IMR-90 (cell line): ENCODE results near the gene FBXW8. TPM values are rescaled to one million over a fixed set of nuclear protein-coding genes. Genes with fewer than 3 reads are reported as not detected.
A peak's percentile ranks its signal among the peaks of the same experiment; 100 is the strongest.

Experiments
- ATAC-seq: fragments of 200-7000 bp; cut with Tn5 transposase; 2 replicates; pipeline ENCODE4 v1.9.1; 2020; ENCODE audit warnings: low read depth, mild to moderate bottlenecking, moderate library complexity
- BruUV-seq: library from RNA; stranded (reverse); fragments of 400-500 nt; replicated peaks from 2 replicates; lab custom pipeline; 2021; lab: Mats Ljungman, UMichigan
- CTCF ChIA-PET: fragments of 300-600 bp; formaldehyde crosslinking; extraction: SDS; loops from one replicate; lab custom pipeline; 2021; ENCODE audit warnings: antibody characterized with exemption; lab: Yijun Ruan, JAX
- POLR2A ChIA-PET: fragments of 300-600 bp; sonication (Branson Sonifier 250); formaldehyde crosslinking; loops from one replicate; lab custom pipeline; 2022; ENCODE audit warnings: antibody characterized with exemption; ENCODE audit not compliant: unreplicated experiment; lab: Charles Lee
- DNase-seq: peaks from one replicate; pipeline ENCODE4 v3.0.0; 2013
- H2AFZ ChIP-seq: replicated peaks from 2 replicates; pipeline ENCODE3; 2013; ENCODE audit warnings: low read length, mild to moderate bottlenecking; ENCODE audit not compliant: poor library complexity
- H2AK5ac ChIP-seq: 2 replicates; pipeline ENCODE4 v1.6.1; 2013; ENCODE audit warnings: low read depth, low read length, inconsistent platforms
- H2AK9ac ChIP-seq: replicated peaks from 2 replicates; pipeline ENCODE3; 2013; ENCODE audit warnings: mild to moderate bottlenecking, low read depth, low read length, moderate library complexity; ENCODE audit not compliant: poor library complexity
- H2BK120ac ChIP-seq: 2 replicates; pipeline ENCODE4 v1.6.1; 2013; ENCODE audit warnings: low read depth, low read length, inconsistent platforms
- H2BK15ac ChIP-seq: 3 replicates; pipeline ENCODE4 v1.6.1; 2013; ENCODE audit warnings: low read depth, low read length, inconsistent platforms
- H2BK20ac ChIP-seq: 2 replicates; pipeline ENCODE4 v1.6.1; 2013; ENCODE audit warnings: low read depth, mild to moderate bottlenecking, inconsistent platforms, low read length, moderate library complexity
- H2BK5ac ChIP-seq: 2 replicates; pipeline ENCODE4 v1.6.1; 2013; ENCODE audit warnings: mild to moderate bottlenecking, low read depth, low read length, inconsistent platforms; ENCODE audit not compliant: poor library complexity, severe bottlenecking
- H3K14ac ChIP-seq: replicated peaks from 2 replicates; pipeline ENCODE4 v1.6.1; 2013; ENCODE audit warnings: low read depth, low read length, inconsistent platforms
- H3K18ac ChIP-seq: 2 replicates; pipeline ENCODE4 v1.6.1; 2013; ENCODE audit warnings: low read depth, low read length, control low read depth
- H3K23ac ChIP-seq: 2 replicates; pipeline ENCODE4 v1.6.1; 2013; ENCODE audit warnings: low read depth, low read length, inconsistent platforms
- H3K27ac ChIP-seq: 2 replicates; pipeline ENCODE4 v1.5.1; 2013; ENCODE audit warnings: mild to moderate bottlenecking, control low read depth, low read length; ENCODE audit not compliant: insufficient read depth
- H3K27me3 ChIP-seq: 2 replicates; pipeline ENCODE4 v1.6.1; 2013; ENCODE audit warnings: low read length; ENCODE audit not compliant: control insufficient read depth, insufficient read depth
- H3K36me3 ChIP-seq: 2 replicates; pipeline ENCODE4 v1.6.1; 2013; ENCODE audit warnings: low read length, mixed read lengths; ENCODE audit not compliant: control insufficient read depth, insufficient read depth
- H3K4ac ChIP-seq: 2 replicates; pipeline ENCODE4 v1.6.1; 2013; ENCODE audit warnings: low read depth, low read length, inconsistent platforms
- H3K4me1 ChIP-seq: 2 replicates; pipeline ENCODE4 v1.6.1; 2013; ENCODE audit warnings: low read length, mixed read lengths; ENCODE audit not compliant: control insufficient read depth, insufficient read depth
- H3K4me2 ChIP-seq: 2 replicates; pipeline ENCODE4 v1.6.1; 2013; ENCODE audit warnings: low read depth, mild to moderate bottlenecking, control low read depth, low read length, moderate library complexity
- H3K4me3 ChIP-seq: 2 replicates; pipeline ENCODE4 v1.5.1; 2013; ENCODE audit warnings: low read depth, mild to moderate bottlenecking, control low read depth, low read length, moderate library complexity; ENCODE audit not compliant: insufficient read depth
- H3K56ac ChIP-seq: 2 replicates; pipeline ENCODE4 v1.6.1; 2013; ENCODE audit warnings: low read length, inconsistent platforms; ENCODE audit not compliant: insufficient read depth; ENCODE audit errors: extremely low read depth
- H3K79me1 ChIP-seq, 2 experiments: 2 replicates each; pipeline ENCODE4 v1.6.1; 2013; ENCODE audit warnings: low read length in 2 of 2, inconsistent platforms in 1 of 2, low read depth in 1 of 2
- H3K9ac ChIP-seq: 2 replicates; pipeline ENCODE4 v1.6.1; 2013; ENCODE audit warnings: low read depth, low read length, control low read depth
- H3K9me1 ChIP-seq: 2 replicates; pipeline ENCODE4 v1.6.1; 2013; ENCODE audit warnings: low read length, inconsistent platforms; ENCODE audit not compliant: insufficient read depth
- H3K9me3 ChIP-seq: 2 replicates; pipeline ENCODE4 v1.6.1; 2013; ENCODE audit warnings: low read length; ENCODE audit not compliant: control insufficient read depth, insufficient read depth
- H4K20me1 ChIP-seq: 2 replicates; pipeline ENCODE4 v1.6.1; 2013; ENCODE audit warnings: low read length, inconsistent platforms; ENCODE audit not compliant: insufficient read depth
- H4K5ac ChIP-seq: 2 replicates; pipeline ENCODE4 v1.6.1; 2013; ENCODE audit warnings: mild to moderate bottlenecking, low read depth, low read length, control low read depth
- H4K8ac ChIP-seq, 2 experiments: 2 replicates each; pipeline ENCODE4 v1.6.1; 2013; ENCODE audit warnings: low read depth in 2 of 2, low read length in 2 of 2, control low read depth in 1 of 2, inconsistent platforms in 1 of 2
- H4K91ac ChIP-seq: 2 replicates; pipeline ENCODE4 v1.6.1; 2013; ENCODE audit warnings: low read depth, low read length, inconsistent platforms; ENCODE audit not compliant: insufficient read depth
- BHLHE40 ChIP-seq: fragments of 150-350 bp; IDR thresholded peaks from 2 replicates; pipeline ENCODE4 v1.6.1; 2016; ENCODE audit warnings: mild to moderate bottlenecking, low read depth, low read length
- CEBPB ChIP-seq: IDR thresholded peaks from 2 replicates; pipeline ENCODE4 v1.6.1; 2012; ENCODE audit warnings: low read depth, low read length, improper control_type of control experiment
- CHD1 ChIP-seq: IDR thresholded peaks from 2 replicates; pipeline ENCODE4 v1.6.1; 2012; ENCODE audit warnings: low read depth, low read length, improper control_type of control experiment
- CTCF ChIP-seq: conservative IDR thresholded peaks from 2 replicates; pipeline ENCODE4 v1.5.1; 2012; ENCODE audit warnings: mild to moderate bottlenecking, low read depth, low read length, improper control_type of control experiment
- ELK1 ChIP-seq: fragments of 150-350 bp; IDR thresholded peaks from 2 replicates; pipeline ENCODE4 v1.6.1; 2016; ENCODE audit warnings: low read depth, mild to moderate bottlenecking, low read length, moderate library complexity, borderline replicate concordance
- FOS ChIP-seq: fragments of 150-350 bp; IDR thresholded peaks from 2 replicates; pipeline ENCODE4 v1.6.1; 2016; ENCODE audit warnings: low read depth, low read length
- MAFK ChIP-seq: IDR thresholded peaks from 2 replicates; pipeline ENCODE4 v1.6.1; 2012; ENCODE audit warnings: low read depth, low read length, improper control_type of control experiment
- MAZ ChIP-seq: IDR thresholded peaks from 2 replicates; pipeline ENCODE4 v1.6.1; 2012; ENCODE audit warnings: low read depth, mild to moderate bottlenecking, low read length, improper control_type of control experiment, moderate library complexity, borderline replicate concordance
- MXI1 ChIP-seq: IDR thresholded peaks from 2 replicates; pipeline ENCODE4 v1.6.1; 2012; ENCODE audit warnings: low read depth, mild to moderate bottlenecking, low read length, moderate library complexity, borderline replicate concordance
- NFE2L2 ChIP-seq: fragments of 150-350 bp; IDR thresholded peaks from 2 replicates; pipeline ENCODE4 v1.6.1; 2016; ENCODE audit warnings: low read depth, mild to moderate bottlenecking, low read length
- POLR2A ChIP-seq: IDR thresholded peaks from 2 replicates; pipeline ENCODE4 v1.6.1; 2012; ENCODE audit warnings: mild to moderate bottlenecking, low read depth, low read length
- RAD21 ChIP-seq: IDR thresholded peaks from 2 replicates; pipeline ENCODE4 v1.6.1; 2012; ENCODE audit warnings: low read length, improper control_type of control experiment
- RCOR1 ChIP-seq: IDR thresholded peaks from 2 replicates; pipeline ENCODE4 v1.6.1; 2012; ENCODE audit warnings: mild to moderate bottlenecking, low read length, improper control_type of control experiment; ENCODE audit not compliant: insufficient replicate concordance
- RFX5 ChIP-seq: IDR thresholded peaks from 2 replicates; pipeline ENCODE4 v1.8.0; 2012; ENCODE audit warnings: low read depth, mild to moderate bottlenecking, low read length, moderate library complexity
- SMC3 ChIP-seq: fragments of 150-350 bp; IDR thresholded peaks from 2 replicates; pipeline ENCODE4 v1.6.1; 2016; ENCODE audit warnings: low read depth, mild to moderate bottlenecking, antibody characterized with exemption, low read length, moderate library complexity
- USF2 ChIP-seq: fragments of 150-350 bp; IDR thresholded peaks from 2 replicates; pipeline ENCODE4 v1.6.1; 2017; ENCODE audit warnings: mild to moderate bottlenecking, antibody characterized with exemption, low read length, low read depth
- WGBS, 2 experiments: methylation state at CpG; one replicate each; pipeline versions ENCODE4 v1.1.5 to v1.1.7; 2013; ENCODE audit warnings: missing lambda C conversion rate in 2 of 2; ENCODE audit not compliant: insufficient read length in 1 of 2; ENCODE audit errors: extremely low coverage in 2 of 2; 5-methylcytosine and 5-hydroxymethylcytosine counted together
- dilution Hi-C: fragments of 300-500 bp; cut with HindIII; formaldehyde crosslinking; loops from one replicate; pipeline ENCODE4 v1.14.3; 2018; ENCODE audit warnings: low sequenced_read_pairs; ENCODE audit not compliant: unreplicated experiment
- in situ Hi-C: fragments of 300-500 bp; cut with MboI; formaldehyde crosslinking; loops from 3 replicates; pipeline ENCODE4 v1.14.3; 2019; ENCODE audit warnings: low sequenced_read_pairs, inconsistent platforms, mixed read lengths
- intact Hi-C: fragments of 100-400 bp; cut with micrococcal nuclease; formaldehyde crosslinking; loops from 2 replicates; pipeline ENCODE4 v1.10.0; 2022
- polyA plus RNA-seq, 3 experiments: library from polyadenylated mRNA; depleted of rRNA; stranded (reverse); fragments of >200 nt; gene quantifications; 2 replicates each; pipeline ENCODE4 v1.2.3, GENCODE V29; 2012; ENCODE audit warnings: low replicate concordance in 1 of 3
- total RNA-seq: library from RNA; depleted of rRNA; stranded (reverse); fragments of >200 nt; gene quantifications from 2 replicates; pipeline ENCODE4 v1.2.3, GENCODE V29; 2012

Gene FBXW8
- total and polyA plus RNA-seq, 2 of the 4 experiments (the other 2 are of a cell fraction), result 20.3 to 25.8 TPM

GRCh38 chr12:117028254-117028653 lies 117.5 kb downstream of the FBXW8 start:
- DNase-seq (no peak), ATAC-seq (no peak)
- Histone ChIP-seq H3K27me3 (no peaks in the 10 kb centered on the region; the same call in 1 of the 2 replicates), H4K20me1 (peaks cover 22% of the 10 kb centered on the region), H3K4me2 (no peak overlapping the region), H2BK120ac (no peak overlapping the region), H4K8ac (no peak overlapping the region), H2BK5ac (no peak overlapping the region), H3K9ac (no peak overlapping the region), H3K56ac (no peak overlapping the region), H3K4me3 (no peak overlapping the region), H3K9me1 (no peaks in the 10 kb centered on the region), H3K4me1 (peaks cover 2% of the 10 kb centered on the region; the same call in 1 of the 2 replicates), H2AK5ac (no peak overlapping the region), H4K91ac (no peak overlapping the region), H2BK15ac (no peak overlapping the region), H2AK9ac (peak overlapping the region; percentile 67), H3K27ac (no peak overlapping the region), H2AFZ (peak overlapping the region; percentile 15), H3K4ac (no peak overlapping the region), H3K36me3 (peaks cover 48% of the 10 kb centered on the region), H3K79me1 (peaks cover 0 to 7% of the 10 kb centered on the region in 2 experiments; a peak in 1 of 4 replicates), H3K18ac (no peak overlapping the region), H2BK20ac (no peak overlapping the region), H3K14ac (no peak overlapping the region), H3K23ac (no peak overlapping the region), H3K9me3 (no peaks in the 10 kb centered on the region), H4K5ac (no peak overlapping the region)
- BruUV-seq, result no TSS peak
- CTCF ChIA-PET, result no interaction called here
- 93% methylated on average over 9 of the region's 14 CpGs; no CpG with 5 or more reads in 1 of the 2 experiments for WGBS, 2 experiments
- intact Hi-C loops, result loop anchor here (5.0 kb wide), 1 partner anchor 124 kb away; no protein-coding TSS in a partner anchor
- POLR2A ChIA-PET, result no interaction called here
- dilution Hi-C loops, result no loop called here
- in situ Hi-C loops, result loop anchor here (25.0 kb wide), 1 partner anchor 809 kb away; no protein-coding TSS in a partner anchor
- TF ChIP-seq USF2 (no peak), CEBPB (no peak), MXI1 (no peak), RCOR1 (no peak), CTCF (no peak), FOS (no peak), BHLHE40 (no peak), RFX5 (no peak), CHD1 (no peak), MAFK (no peak), MAZ (no peak), POLR2A (no peak), ELK1 (no peak), NFE2L2 (no peak), SMC3 (no peak), RAD21 (no peak)
